DMS153 treated with DMSO at 0.1 percent for 48 hours (cell line): ENCODE results near the gene COL4A1.

ENCODE experiments used
- DNase-seq: peaks from one replicate; lab custom pipeline; 2025; ENCODE audit not compliant: unreplicated experiment; lab: John Stamatoyannopoulos, UW

Gene COL4A1

GRCh38 chr13:110173247-110173818, 133.6 kb downstream of the COL4A1 start:
- no peak for DNase-seq

- DNase-seq: no peak
Observed at GRCh38 chr13:110170882-110171281, 136.1 kb downstream of the COL4A1 start.

- DNase-seq: no peak
Observed at GRCh38 chr13:110170020-110170790, 136.8 kb downstream of the COL4A1 start.

- DNase-seq: no peak
Observed at GRCh38 chr13:110168999-110169933, 137.7 kb downstream of the COL4A1 start.

- no peak for DNase-seq
Observed at GRCh38 chr13:110166598-110166997, 140.4 kb downstream of the COL4A1 start.

GRCh38 chr13:110164706-110165105, 142.3 kb downstream of the COL4A1 start:
- no peak for DNase-seq

- no peak for DNase-seq
Observed at GRCh38 chr13:110162866-110163658, 143.9 kb downstream of the COL4A1 start.

GRCh38 chr13:110162053-110162452, 144.9 kb downstream of the COL4A1 start:
- no peak for DNase-seq

GRCh38 chr13:110161112-110161882, 145.7 kb downstream of the COL4A1 start:
- DNase-seq: no peak

- no peak for DNase-seq
Observed at GRCh38 chr13:110158226-110158625, 148.7 kb downstream of the COL4A1 start.

GRCh38 chr13:110157718-110158117, 149.2 kb downstream of the COL4A1 start:
- DNase-seq: no peak

GRCh38 chr13:110156301-110157049, 150.5 kb downstream of the COL4A1 start:
- no peak for DNase-seq

GRCh38 chr13:110155072-110155471, 151.9 kb downstream of the COL4A1 start:
- DNase-seq: no peak

GRCh38 chr13:110154410-110154933, 152.5 kb downstream of the COL4A1 start:
- no peak for DNase-seq

GRCh38 chr13:110152351-110152750, 154.6 kb downstream of the COL4A1 start:
- no peak for DNase-seq

- no peak for DNase-seq
Observed at GRCh38 chr13:110151462-110151861, 155.5 kb downstream of the COL4A1 start.

- DNase-seq: no peak
Observed at GRCh38 chr13:110150384-110151101, 156.4 kb downstream of the COL4A1 start.

GRCh38 chr13:110149036-110149435, 157.9 kb downstream of the COL4A1 start:
- no peak for DNase-seq
